Peyer's patch (tissue), 4 donors: ENCODE data around the gene CCDC63.

Source experiments
- POLR2A ChIP-seq, 2 donors: fragments of 450-650 bp; IDR thresholded peaks; one replicate each; pipeline ENCODE4 v1.5.1; 2017; ENCODE audit warnings: antibody characterized with exemption in 2 of 2, mild to moderate bottlenecking in 2 of 2, moderate library complexity in 2 of 2
- TF ChIP-seq, protein P1 (sequence below), 6 experiments: fragments of 450-650 bp in 4 of 6; fragments of 200-600 bp in 2 of 6; sonication (generic) in 1 of 6; IDR thresholded peaks; one replicate each; pipeline ENCODE4 v1.5.1; 2017 to 2019; ENCODE audit warnings: antibody characterized with exemption in 6 of 6, mild to moderate bottlenecking in 3 of 6, moderate library complexity in 1 of 6

DNA sequence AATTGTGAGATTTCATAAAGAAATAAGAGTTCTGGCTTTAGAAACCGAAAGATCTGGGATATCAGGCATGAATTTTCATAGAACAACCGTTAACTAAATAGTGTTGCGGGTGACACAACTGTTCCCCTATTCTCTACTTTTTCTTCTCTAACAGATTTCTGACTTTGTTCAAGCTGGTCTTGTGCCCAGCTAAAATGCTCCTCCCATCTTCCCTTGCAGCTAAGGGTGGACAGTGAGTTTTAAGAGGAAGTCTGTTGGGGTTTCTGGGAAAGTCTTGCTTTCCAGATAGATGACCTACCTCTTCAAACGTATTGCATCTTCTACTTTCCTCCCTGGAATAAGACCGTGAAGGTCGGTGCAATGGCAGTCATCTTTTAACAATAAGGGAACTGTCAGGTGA, 18.7 kb downstream of the CCDC63 start:
- TF ChIP-seq, protein P1, sequence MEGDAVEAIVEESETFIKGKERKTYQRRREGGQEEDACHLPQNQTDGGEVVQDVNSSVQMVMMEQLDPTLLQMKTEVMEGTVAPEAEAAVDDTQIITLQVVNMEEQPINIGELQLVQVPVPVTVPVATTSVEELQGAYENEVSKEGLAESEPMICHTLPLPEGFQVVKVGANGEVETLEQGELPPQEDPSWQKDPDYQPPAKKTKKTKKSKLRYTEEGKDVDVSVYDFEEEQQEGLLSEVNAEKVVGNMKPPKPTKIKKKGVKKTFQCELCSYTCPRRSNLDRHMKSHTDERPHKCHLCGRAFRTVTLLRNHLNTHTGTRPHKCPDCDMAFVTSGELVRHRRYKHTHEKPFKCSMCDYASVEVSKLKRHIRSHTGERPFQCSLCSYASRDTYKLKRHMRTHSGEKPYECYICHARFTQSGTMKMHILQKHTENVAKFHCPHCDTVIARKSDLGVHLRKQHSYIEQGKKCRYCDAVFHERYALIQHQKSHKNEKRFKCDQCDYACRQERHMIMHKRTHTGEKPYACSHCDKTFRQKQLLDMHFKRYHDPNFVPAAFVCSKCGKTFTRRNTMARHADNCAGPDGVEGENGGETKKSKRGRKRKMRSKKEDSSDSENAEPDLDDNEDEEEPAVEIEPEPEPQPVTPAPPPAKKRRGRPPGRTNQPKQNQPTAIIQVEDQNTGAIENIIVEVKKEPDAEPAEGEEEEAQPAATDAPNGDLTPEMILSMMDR (IDR thresholded peaks at IDR 0.05): no peak
- TF ChIP-seq POLR2A (IDR thresholded peaks at IDR 0.05): no peak
